ENCODE measurements around the gene DIRAS1.

DNA sequence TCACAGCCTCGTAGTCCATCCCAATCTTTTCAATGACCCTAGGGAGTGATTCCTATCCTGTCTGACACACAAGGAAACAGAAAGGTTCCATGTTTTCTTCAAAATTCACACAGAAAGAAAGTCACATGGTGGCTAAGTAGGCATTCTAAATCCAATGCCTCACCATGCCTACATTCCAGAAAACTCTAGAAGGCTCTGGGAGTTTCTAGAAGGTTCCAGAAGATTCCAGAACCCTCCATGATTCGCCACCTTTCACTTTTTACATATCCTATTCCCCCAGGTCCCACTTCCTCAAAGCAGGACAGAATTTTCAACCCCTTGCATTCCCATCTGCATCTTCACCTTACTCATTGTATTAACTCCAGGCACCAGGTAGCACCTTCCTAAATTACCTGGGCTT is 41.7 kb downstream of the DIRAS1 start:
- TF ChIP-seq, protein P1, sequence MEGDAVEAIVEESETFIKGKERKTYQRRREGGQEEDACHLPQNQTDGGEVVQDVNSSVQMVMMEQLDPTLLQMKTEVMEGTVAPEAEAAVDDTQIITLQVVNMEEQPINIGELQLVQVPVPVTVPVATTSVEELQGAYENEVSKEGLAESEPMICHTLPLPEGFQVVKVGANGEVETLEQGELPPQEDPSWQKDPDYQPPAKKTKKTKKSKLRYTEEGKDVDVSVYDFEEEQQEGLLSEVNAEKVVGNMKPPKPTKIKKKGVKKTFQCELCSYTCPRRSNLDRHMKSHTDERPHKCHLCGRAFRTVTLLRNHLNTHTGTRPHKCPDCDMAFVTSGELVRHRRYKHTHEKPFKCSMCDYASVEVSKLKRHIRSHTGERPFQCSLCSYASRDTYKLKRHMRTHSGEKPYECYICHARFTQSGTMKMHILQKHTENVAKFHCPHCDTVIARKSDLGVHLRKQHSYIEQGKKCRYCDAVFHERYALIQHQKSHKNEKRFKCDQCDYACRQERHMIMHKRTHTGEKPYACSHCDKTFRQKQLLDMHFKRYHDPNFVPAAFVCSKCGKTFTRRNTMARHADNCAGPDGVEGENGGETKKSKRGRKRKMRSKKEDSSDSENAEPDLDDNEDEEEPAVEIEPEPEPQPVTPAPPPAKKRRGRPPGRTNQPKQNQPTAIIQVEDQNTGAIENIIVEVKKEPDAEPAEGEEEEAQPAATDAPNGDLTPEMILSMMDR (IDR thresholded peaks at IDR 0.05; ENCODE audit: low read depth, low read length, poor library complexity, severe bottlenecking), result no peak
- TF ChIP-seq EZH2phosphoT487 (IDR thresholded peaks at IDR 0.05; ENCODE audit: borderline replicate concordance, low read length), result no peak
